RWPE1 (cell line): ENCODE measurements around the gene VPS36.
A peak's percentile ranks its signal among the peaks of the same experiment; 100 is the strongest.

Experiments
- CTCF ChIA-PET: fragments of 350-600 bp; sonication (Branson Sonifier 250); formaldehyde crosslinking; extraction: SDS; loops from one replicate; lab custom pipeline; 2021; lab: Yijun Ruan, JAX
- POLR2A ChIA-PET: fragments of 400-600 bp; formaldehyde crosslinking; extraction: SDS; loops from one replicate; lab custom pipeline; 2020; ENCODE audit warnings: antibody characterized with exemption; ENCODE audit not compliant: low non-redundant PET; lab: Yijun Ruan, JAX
- DNase-seq: peaks from one replicate; pipeline ENCODE4 v3.0.0; 2012; ENCODE audit warnings: low spot score
- H3K27ac ChIP-seq: fragments of 450-650 bp; 2 replicates; pipeline ENCODE4 v1.5.1; 2017
- CTCF ChIP-seq: fragments of 450-650 bp; conservative IDR thresholded peaks from 2 replicates; pipeline ENCODE4 v1.5.1; 2017; ENCODE audit warnings: low read depth, mild to moderate bottlenecking

Gene VPS36

GRCh38 chr13:52451135-52451804, 836 bp upstream of the VPS36 start:
- H3K27ac ChIP-seq: peak overlapping the region; percentile 94
- DNase-seq: no peak
- ChIA-PET CTCF (interaction anchor here (0.6 to 1.6 kb wide), 27 partner anchors 8 to 1557 kb away, joined by 3 to 11 read pairs (median 4); partner anchors contain the start of genes ALG11 and NEK3), POLR2A (interaction anchor here (0.7 kb wide), 2 partner anchors 84 to 108 kb away, joined by 3 to 4 read pairs; no protein-coding TSS in a partner anchor)
- no peak for TF ChIP-seq CTCF

GRCh38 chr13:52450793-52451116, 321 bp upstream of the VPS36 start:
- peak overlapping the region; percentile 94 for H3K27ac ChIP-seq
- CTCF ChIA-PET: interaction anchor here (0.6 to 1.6 kb wide), 26 partner anchors 9 to 1557 kb away, joined by 3 to 11 read pairs (median 4); partner anchors contain the start of genes ALG11 and NEK3
- POLR2A ChIA-PET: interaction anchor here (0.7 kb wide), 2 partner anchors 83 to 108 kb away, joined by 3 to 4 read pairs; no protein-coding TSS in a partner anchor

GRCh38 chr13:52449331-52450011, 963 bp downstream of the VPS36 start:
- no peak for DNase-seq
- H3K27ac ChIP-seq: peak overlapping the region; percentile 94
- ChIA-PET POLR2A (no interaction called here), CTCF (interaction anchor here (0.5 to 1.6 kb wide), 8 partner anchors 10 to 264 kb away, joined by 3 to 11 read pairs (median 4); no protein-coding TSS in a partner anchor)
- TF ChIP-seq CTCF: no peak

More at GRCh38 chr13:52450793-52451116, 321 bp upstream of the VPS36 start:
- peak; percentile 62 for TF ChIP-seq CTCF
- DNase-seq: no peak

- no peak for DNase-seq
- TF ChIP-seq CTCF: no peak
- H3K27ac ChIP-seq: peak overlapping the region; percentile 63
- ChIA-PET CTCF (interaction anchor here (0.6 to 1.1 kb wide), 5 partner anchors 8 to 595 kb away, joined by 3 to 5 read pairs (median 4); no protein-coding TSS in a partner anchor), POLR2A (no interaction called here)
These were observed 2.5 kb downstream of the VPS36 start for GRCh38 chr13:52447815-52448552.

- no peak for TF ChIP-seq CTCF
- ChIA-PET CTCF (interaction anchor here (0.6 to 0.9 kb wide), 4 partner anchors 42 to 596 kb away, joined by 3 to 5 read pairs (median 4); no protein-coding TSS in a partner anchor), POLR2A (no interaction called here)
- DNase-seq: no peak
- H3K27ac ChIP-seq: no peak overlapping the region
These were observed 3.1 kb downstream of the VPS36 start for GRCh38 chr13:52447354-52447753.

- ChIA-PET CTCF (no interaction called here), POLR2A (no interaction called here)
- H3K27ac ChIP-seq: peak overlapping the region; percentile 72
- TF ChIP-seq CTCF: no peak
- peak; percentile 36 for DNase-seq
These were observed 4.2 kb downstream of the VPS36 start for GRCh38 chr13:52446265-52446664.
